GM21825 (cell line): Measurements from ENCODE around the gene ABRACL.
"Not testable (repeated sequence)": the region's sequence is repeated elsewhere in the genome, so short reads cannot be mapped to it uniquely, and the experiment has no call there.

Experiments used
- ATAC-seq: cut with Tn5 transposase; IDR thresholded peaks from one replicate; pipeline ENCODE4 v1.9.1; 2021; ENCODE audit warnings: mild to moderate bottlenecking, moderate library complexity; ENCODE audit not compliant: unreplicated experiment

ABRACL gene

GRCh38 chr6:139010674-139011073, 17.9 kb upstream of the ABRACL start:
- ATAC-seq: no peak

GRCh38 chr6:139011980-139012379, 16.6 kb upstream of the ABRACL start:
- no peak for ATAC-seq

GRCh38 chr6:139013185-139013800, 15.3 kb upstream of the ABRACL start:
- no peak for ATAC-seq

- no peak for ATAC-seq
Measured at GRCh38 chr6:139014945-139015344, 13.6 kb upstream of the ABRACL start.

- peak; percentile 75 for ATAC-seq
Measured at GRCh38 chr6:139016337-139017213, 12.0 kb upstream of the ABRACL start.

- no peak for ATAC-seq
Measured at GRCh38 chr6:139017227-139017626, 11.3 kb upstream of the ABRACL start.

GRCh38 chr6:139019722-139020121, 8.8 kb upstream of the ABRACL start:
- ATAC-seq: no peak

GRCh38 chr6:139020689-139021088, 7.9 kb upstream of the ABRACL start:
- ATAC-seq: no peak

GRCh38 chr6:139025416-139025815, 3.1 kb upstream of the ABRACL start:
- ATAC-seq: not testable (repeated sequence)

- ATAC-seq: peak; percentile 36
Measured at GRCh38 chr6:139027620-139028182, 844 bp upstream of the ABRACL start.

GRCh38 chr6:139028215-139028657, 309 bp upstream of the ABRACL start:
- no peak for ATAC-seq

GRCh38 chr6:139029470-139030227, 1.1 kb downstream of the ABRACL start:
- peak; percentile 29 for ATAC-seq

- ATAC-seq: peak; percentile 47
Measured at GRCh38 chr6:139030228-139030963, 1.9 kb downstream of the ABRACL start.

- no peak for ATAC-seq
Measured at GRCh38 chr6:139037490-139037889, 8.9 kb downstream of the ABRACL start.

GRCh38 chr6:139044250-139044649, 15.7 kb downstream of the ABRACL start:
- ATAC-seq: no peak

GRCh38 chr6:139047677-139048076, 19.1 kb downstream of the ABRACL start:
- ATAC-seq: no peak

GRCh38 chr6:139048912-139049311, 20.4 kb downstream of the ABRACL start:
- ATAC-seq: not testable (repeated sequence)

GRCh38 chr6:139050131-139050769, 21.7 kb downstream of the ABRACL start:
- ATAC-seq: not testable (repeated sequence)

- no peak for ATAC-seq
Measured at GRCh38 chr6:139050770-139051313, 22.3 kb downstream of the ABRACL start.
